Glutamatergic neuron (in vitro differentiated cells): ENCODE data around the gene COP1. TPM values are rescaled to one million over a fixed set of nuclear protein-coding genes. Genes with fewer than 3 reads are reported as not detected.

ENCODE experiments used
- DNase-seq: peaks from one replicate; pipeline ENCODE4 v3.0.0; 2022
- H3K27ac Mint-ChIP-seq: one replicate; pipeline ENCODE4 v1.8.0; 2020; ENCODE audit warnings: mild to moderate bottlenecking, mixed read lengths, inconsistent platforms; ENCODE audit not compliant: unreplicated experiment
- H3K27me3 Mint-ChIP-seq: one replicate; pipeline ENCODE4 v1.8.0; 2020; ENCODE audit warnings: mild to moderate bottlenecking, moderate library complexity, mixed read lengths, inconsistent platforms; ENCODE audit not compliant: unreplicated experiment
- H3K36me3 Mint-ChIP-seq: one replicate; pipeline ENCODE4 v1.8.0; 2020; ENCODE audit warnings: mild to moderate bottlenecking, mixed read lengths, inconsistent platforms; ENCODE audit not compliant: unreplicated experiment
- H3K4me1 Mint-ChIP-seq: one replicate; pipeline ENCODE4 v1.8.0; 2020; ENCODE audit warnings: mild to moderate bottlenecking, low read depth, mixed read lengths, inconsistent platforms; ENCODE audit not compliant: unreplicated experiment
- H3K4me3 Mint-ChIP-seq: one replicate; pipeline ENCODE4 v1.8.0; 2020; ENCODE audit warnings: mild to moderate bottlenecking, mixed read lengths, inconsistent platforms; ENCODE audit not compliant: unreplicated experiment
- H3K9me3 Mint-ChIP-seq: one replicate; pipeline ENCODE4 v1.8.0; 2020; ENCODE audit warnings: mild to moderate bottlenecking, moderate library complexity, mixed read lengths, inconsistent platforms; ENCODE audit not compliant: unreplicated experiment
- CTCF ChIP-seq: fragments of 200-600 bp; sonication (generic); IDR thresholded peaks from one replicate; pipeline ENCODE4 v1.5.0; 2021; ENCODE audit not compliant: partially characterized antibody, unreplicated experiment
- total RNA-seq: library from RNA; stranded (reverse); fragmentation: NEBNext Ultra II Directional; extraction: Animal tissue kit (Norgen Biotek cat#: 25700); gene quantifications from one replicate; pipeline ENCODE4 v1.2.1, GENCODE V29; 2021; ENCODE audit not compliant: unreplicated experiment

The COP1 gene
- total RNA-seq, 1 donor from 2014 or later, result 52.3 TPM

- Mint-ChIP-seq H3K36me3 (no peaks in the 10 kb centered on the region), H3K27ac (no peak overlapping the region), H3K27me3 (no peaks in the 10 kb centered on the region), H3K9me3 (no peaks in the 10 kb centered on the region), H3K4me3 (no peak overlapping the region), H3K4me1 (no peaks in the 10 kb centered on the region)
- no peak for DNase-seq
- TF ChIP-seq CTCF, result no peak
These were observed 15.1 kb upstream of the COP1 start for GRCh38 chr1:176222196-176222595.

DNA sequence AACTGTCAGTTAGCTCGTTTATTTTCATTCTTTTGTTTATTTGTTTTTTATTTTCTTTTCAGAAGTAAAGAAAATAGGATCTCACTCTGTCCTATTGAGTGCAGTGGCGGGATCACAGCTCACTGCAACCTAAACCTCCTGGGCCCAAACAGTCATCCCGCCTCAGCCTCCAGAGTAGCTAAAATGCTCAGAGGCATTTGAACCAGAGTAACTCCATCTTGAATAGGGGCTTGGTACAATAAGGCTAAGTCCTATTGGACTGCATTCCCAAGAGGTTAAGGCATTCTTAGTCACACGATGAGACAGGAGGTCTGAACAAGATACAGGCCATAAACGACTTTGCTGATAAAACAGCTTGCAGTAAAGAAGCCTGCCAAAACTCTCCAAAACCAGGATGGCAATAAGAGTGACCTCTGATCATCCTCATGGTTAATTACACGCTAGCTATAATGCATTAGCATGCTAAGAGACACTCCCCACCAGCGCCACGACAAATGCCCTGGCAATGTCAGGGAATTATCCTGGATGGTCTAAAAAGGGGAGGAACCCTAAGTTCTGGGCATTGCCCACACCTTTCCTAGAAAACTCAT, 13.1 kb upstream of the COP1 start:
- H3K36me3 Mint-ChIP-seq, result no peaks in the 10 kb centered on the region
- H3K27ac Mint-ChIP-seq, result no peak overlapping the region
- TF ChIP-seq CTCF, result no peak
- no peaks in the 10 kb centered on the region for H3K9me3 Mint-ChIP-seq
- no peaks in the 10 kb centered on the region for H3K4me1 Mint-ChIP-seq
- H3K4me3 Mint-ChIP-seq, result no peak overlapping the region
- H3K27me3 Mint-ChIP-seq, result peaks cover 2% of the 10 kb centered on the region
- no peak for DNase-seq

- no peak for DNase-seq
- H3K27me3 Mint-ChIP-seq, result peaks cover 2% of the 10 kb centered on the region
- no peak for TF ChIP-seq CTCF
- no peak overlapping the region for H3K4me3 Mint-ChIP-seq
- H3K36me3 Mint-ChIP-seq, result no peaks in the 10 kb centered on the region
- H3K4me1 Mint-ChIP-seq, result no peaks in the 10 kb centered on the region
- H3K27ac Mint-ChIP-seq, result no peak overlapping the region
- H3K9me3 Mint-ChIP-seq, result no peaks in the 10 kb centered on the region
These were observed 10.5 kb upstream of the COP1 start for GRCh38 chr1:176217461-176218099.

- Mint-ChIP-seq H3K4me1 (no peaks in the 10 kb centered on the region), H3K4me3 (no peak overlapping the region), H3K9me3 (no peaks in the 10 kb centered on the region), H3K27me3 (peaks cover 2% of the 10 kb centered on the region), H3K36me3 (no peaks in the 10 kb centered on the region), H3K27ac (no peak overlapping the region)
- TF ChIP-seq CTCF, result no peak
- DNase-seq, result no peak
These were observed 8.9 kb upstream of the COP1 start for GRCh38 chr1:176216031-176216430.

DNA sequence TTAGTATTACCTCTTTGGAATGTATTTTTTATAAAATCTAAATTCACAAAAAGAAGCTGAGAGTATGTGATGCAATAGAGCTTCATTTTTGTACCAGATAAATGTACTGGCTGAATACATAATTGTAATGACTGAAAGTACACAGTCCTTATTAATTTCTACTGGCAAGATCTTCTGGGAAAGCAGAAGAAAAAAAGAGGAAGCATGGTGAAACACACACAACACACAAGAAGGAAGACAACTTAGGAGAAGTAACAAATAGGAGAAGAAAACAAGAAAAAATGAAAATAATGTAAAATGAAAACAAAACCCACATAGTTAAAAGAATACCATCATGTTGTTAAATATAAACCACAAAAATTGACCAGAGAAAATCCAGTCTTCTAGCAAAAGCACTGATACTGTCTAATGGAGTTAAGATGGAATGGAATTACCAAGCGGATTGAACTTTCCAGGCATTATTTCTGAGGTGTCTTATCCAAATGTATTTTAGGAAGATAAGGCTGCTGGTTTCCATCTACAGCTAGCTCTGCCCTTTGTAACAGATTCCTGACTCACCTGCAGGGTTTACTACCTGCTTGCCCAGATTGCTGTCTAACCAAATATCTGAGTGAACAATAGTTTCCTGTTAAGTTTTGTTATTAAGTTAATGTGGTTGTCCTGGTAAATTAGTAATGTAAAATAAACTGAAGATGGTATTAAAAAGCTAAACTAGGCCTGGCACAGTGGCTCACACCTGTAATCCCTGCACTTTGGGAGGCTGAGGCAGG, 4.5 kb upstream of the COP1 start:
- peaks cover 5% of the 10 kb centered on the region for H3K27me3 Mint-ChIP-seq
- TF ChIP-seq CTCF, result no peak
- H3K36me3 Mint-ChIP-seq, result no peaks in the 10 kb centered on the region
- no peak overlapping the region for H3K27ac Mint-ChIP-seq
- H3K4me1 Mint-ChIP-seq, result no peaks in the 10 kb centered on the region
- H3K9me3 Mint-ChIP-seq, result peaks cover 7% of the 10 kb centered on the region
- H3K4me3 Mint-ChIP-seq, result no peak overlapping the region
- no peak for DNase-seq
